OCI-LY1 (cell line): ENCODE results near the gene BAG2.

ENCODE experiments used
- CTCF ChIP-seq: fragments of 200-600 bp; sonication (generic), shearing (Covaris generic); IDR thresholded peaks from 2 replicates; pipeline ENCODE4 v1.5.1; 2017; ENCODE audit warnings: mild to moderate bottlenecking, antibody characterized with exemption, low read length, moderate library complexity, mixed read lengths
- EZH2 ChIP-seq: fragments of 200-600 bp; sonication (generic), shearing (Covaris generic); IDR thresholded peaks from 2 replicates; pipeline ENCODE4 v1.8.0; 2017; ENCODE audit warnings: borderline replicate concordance, mixed run types, mild to moderate bottlenecking, antibody characterized with exemption, low read length, moderate library complexity, mixed read lengths

GRCh38 chr6:57198926-57199636 lies 27.0 kb downstream of the BAG2 start:
- TF ChIP-seq CTCF = no peak
- TF ChIP-seq EZH2 = no peak
